CD8-positive, alpha-beta memory T cell (primary cell): ENCODE results near the gene GALNT8. TPM values are rescaled to one million over a fixed set of nuclear protein-coding genes. Genes with fewer than 3 reads are reported as not detected.

ENCODE experiments used
- CTCF ChIA-PET: fragments of 350-600 bp; sonication (Branson Sonifier 250); formaldehyde crosslinking; loops from one replicate; lab custom pipeline; 2021; ENCODE audit warnings: antibody characterized with exemption; lab: Charles Lee
- POLR2A ChIA-PET: fragments of 350-600 bp; sonication (Branson Sonifier 250); formaldehyde crosslinking; loops from one replicate; lab custom pipeline; 2021; ENCODE audit warnings: antibody characterized with exemption; lab: Charles Lee
- DNase-seq, 5 donors: peaks; one replicate each; pipeline versions ENCODE4 v3.0.0 to v3.0.0-alpha.2; 2020 to 2022; ENCODE audit warnings: mixed read lengths in 1 of 5
- H3K27ac ChIP-seq: one replicate; pipeline ENCODE4 v1.7.0; 2013; ENCODE audit warnings: low read depth, mild to moderate bottlenecking, low read length, moderate library complexity
- H3K27me3 ChIP-seq: 2 replicates; pipeline ENCODE4 v1.7.0; 2013; ENCODE audit warnings: low read length, mild to moderate bottlenecking; ENCODE audit not compliant: insufficient read depth, poor library complexity, severe bottlenecking
- H3K36me3 ChIP-seq: 2 replicates; pipeline ENCODE4 v1.7.0; 2013; ENCODE audit warnings: mild to moderate bottlenecking, low read length, moderate library complexity; ENCODE audit not compliant: insufficient read depth
- H3K4me1 ChIP-seq: 2 replicates; pipeline ENCODE4 v1.7.0; 2013; ENCODE audit warnings: mild to moderate bottlenecking, low read length, moderate library complexity; ENCODE audit not compliant: insufficient read depth
- H3K4me3 ChIP-seq: 2 replicates; pipeline ENCODE4 v1.7.0; 2013; ENCODE audit warnings: mild to moderate bottlenecking, low read length
- H3K9me3 ChIP-seq: 2 replicates; pipeline ENCODE4 v1.7.0; 2013; ENCODE audit warnings: mild to moderate bottlenecking, low read length
- H3K27ac Mint-ChIP-seq, 8 donors: one replicate each; pipeline ENCODE4 v1.8.0; 2020 to 2021; ENCODE audit warnings: mixed read lengths in 8 of 8, mild to moderate bottlenecking in 6 of 8, inconsistent platforms in 3 of 8, moderate library complexity in 3 of 8
- H3K27me3 Mint-ChIP-seq, 2 donors: one replicate each; pipeline ENCODE4 v1.8.0; 2020 to 2021; ENCODE audit warnings: mixed read lengths in 2 of 2, mild to moderate bottlenecking in 1 of 2, moderate library complexity in 1 of 2
- H3K36me3 Mint-ChIP-seq, 3 donors: one replicate each; pipeline ENCODE4 v1.8.0; 2020 to 2021; ENCODE audit warnings: mixed read lengths in 3 of 3, inconsistent platforms in 1 of 3, mild to moderate bottlenecking in 1 of 3
- H3K4me1 Mint-ChIP-seq, 3 donors: one replicate each; pipeline ENCODE4 v1.8.0; 2020 to 2021; ENCODE audit warnings: mixed read lengths in 3 of 3, inconsistent platforms in 1 of 3, mild to moderate bottlenecking in 1 of 3
- H3K4me3 Mint-ChIP-seq, 7 donors: one replicate each; pipeline ENCODE4 v1.8.0; 2020 to 2021; ENCODE audit warnings: mixed read lengths in 7 of 7, mild to moderate bottlenecking in 6 of 7, moderate library complexity in 4 of 7, inconsistent platforms in 2 of 7
- H3K9me3 Mint-ChIP-seq, 5 donors: one replicate each; pipeline ENCODE4 v1.8.0; 2020 to 2022; ENCODE audit warnings: mixed read lengths in 5 of 5, mild to moderate bottlenecking in 3 of 5, moderate library complexity in 2 of 5, inconsistent platforms in 1 of 5
- polyA plus RNA-seq: library from polyadenylated mRNA; unstranded; fragments of 300-500 nt; fragmentation: Illumina TruSeq; gene quantifications from one replicate; pipeline ENCODE4 v1.2.3, GENCODE V29; 2021
- total RNA-seq, 2 experiments: library from RNA; stranded (reverse); gene quantifications; one replicate each; pipeline ENCODE4 v1.2.3, GENCODE V29; 2021

GALNT8 gene
- total and polyA plus RNA-seq, 3 experiments from 2014 or later, result 0.20 to 3.2 (median 0.22) TPM

GRCh38 chr12:4813741-4814140 is 93.5 kb downstream of the GALNT8 start:
- Mint-ChIP-seq H3K4me1 (peaks cover 26 to 73% (median 35%) of the 10 kb centered on the region in 3 donors), H3K27me3 (peaks cover 19 to 22% of the 10 kb centered on the region in 2 donors), H3K36me3 (peaks cover 0 to 4% (median 0%) of the 10 kb centered on the region in 3 donors), H3K4me3 (no peak overlapping the region), H3K27ac (no peak overlapping the region), H3K9me3 (no peaks in the 10 kb centered on the region)
- H3K27ac ChIP-seq, result no peak overlapping the region
- no peak for DNase-seq
- no peaks in the 10 kb centered on the region for H3K27me3 ChIP-seq
- ChIA-PET POLR2A (no interaction called here), CTCF (interaction anchor here (1.5 kb wide), 2 partner anchors 42 to 44 kb away, joined by 3 to 6 read pairs; no protein-coding TSS in a partner anchor)
- no peak overlapping the region for H3K4me3 ChIP-seq
- H3K36me3 ChIP-seq, result no peaks in the 10 kb centered on the region
- H3K4me1 ChIP-seq, result peaks cover 17% of the 10 kb centered on the region
- no peaks in the 10 kb centered on the region for H3K9me3 ChIP-seq

- H3K4me1 ChIP-seq, result peaks cover 17% of the 10 kb centered on the region
- H3K27me3 Mint-ChIP-seq, result peaks cover 19% of the 10 kb centered on the region in 2 donors
- no peak overlapping the region for H3K4me3 ChIP-seq
- H3K4me3 Mint-ChIP-seq, result no peak overlapping the region
- peaks cover 0 to 4% (median 0%) of the 10 kb centered on the region in 3 donors for H3K36me3 Mint-ChIP-seq
- no peaks in the 10 kb centered on the region for H3K36me3 ChIP-seq
- H3K27ac ChIP-seq, result no peak overlapping the region
- DNase-seq, result no peak
- ChIA-PET POLR2A (no interaction called here), CTCF (interaction anchor here (1.5 kb wide), 1 partner anchor 41 kb away, joined by 6 read pairs; no protein-coding TSS in a partner anchor)
- no peaks in the 10 kb centered on the region for H3K9me3 Mint-ChIP-seq
- H3K4me1 Mint-ChIP-seq, result peaks cover 23 to 70% (median 32%) of the 10 kb centered on the region in 3 donors
- peak overlapping the region in 1 of 8 donors; percentile 47 for H3K27ac Mint-ChIP-seq
- no peaks in the 10 kb centered on the region for H3K27me3 ChIP-seq
- H3K9me3 ChIP-seq, result no peaks in the 10 kb centered on the region
These were observed 94.3 kb downstream of the GALNT8 start for GRCh38 chr12:4814485-4814884.

GRCh38 chr12:4816744-4817525 is 96.7 kb downstream of the GALNT8 start:
- ChIA-PET POLR2A (no interaction called here), CTCF (interaction anchor here (0.5 kb wide), 1 partner anchor 40 kb away, joined by 3 read pairs; no protein-coding TSS in a partner anchor)
- Mint-ChIP-seq H3K27ac (peak overlapping the region in 2 of 8 donors; percentile 11 to 40), H3K4me3 (peak overlapping the region in 2 of 7 donors; percentile 27 to 65), H3K9me3 (no peaks in the 10 kb centered on the region), H3K4me1 (peaks cover 11 to 47% (median 13%) of the 10 kb centered on the region in 3 donors), H3K27me3 (peaks cover 3 to 8% of the 10 kb centered on the region in 2 donors), H3K36me3 (peaks cover 0 to 3% (median 0%) of the 10 kb centered on the region in 3 donors)
- Histone ChIP-seq H3K9me3 (no peaks in the 10 kb centered on the region), H3K4me1 (peaks cover 17% of the 10 kb centered on the region), H3K27me3 (no peaks in the 10 kb centered on the region), H3K27ac (no peak overlapping the region), H3K36me3 (no peaks in the 10 kb centered on the region), H3K4me3 (no peak overlapping the region)
- no peak for DNase-seq

GRCh38 chr12:4817880-4818279 is 97.7 kb downstream of the GALNT8 start:
- DNase-seq, result no peak
- POLR2A ChIA-PET, result no interaction called here
- H3K27ac ChIP-seq, result no peak overlapping the region
- CTCF ChIA-PET, result no interaction called here
- H3K27me3 ChIP-seq, result no peaks in the 10 kb centered on the region
- Mint-ChIP-seq H3K27me3 (peaks cover under 1 to 8% of the 10 kb centered on the region in 2 donors), H3K4me1 (peaks cover 11 to 44% (median 13%) of the 10 kb centered on the region in 3 donors), H3K36me3 (peaks cover 0 to 3% (median 0%) of the 10 kb centered on the region in 3 donors), H3K9me3 (no peaks in the 10 kb centered on the region), H3K27ac (peak overlapping the region in 1 of 8 donors; percentile 43), H3K4me3 (peak overlapping the region in 3 of 7 donors; percentile 13 to 65 (median 32))
- H3K9me3 ChIP-seq, result no peaks in the 10 kb centered on the region
- H3K4me1 ChIP-seq, result peaks cover 17% of the 10 kb centered on the region
- H3K4me3 ChIP-seq, result no peak overlapping the region
- no peaks in the 10 kb centered on the region for H3K36me3 ChIP-seq

DNA sequence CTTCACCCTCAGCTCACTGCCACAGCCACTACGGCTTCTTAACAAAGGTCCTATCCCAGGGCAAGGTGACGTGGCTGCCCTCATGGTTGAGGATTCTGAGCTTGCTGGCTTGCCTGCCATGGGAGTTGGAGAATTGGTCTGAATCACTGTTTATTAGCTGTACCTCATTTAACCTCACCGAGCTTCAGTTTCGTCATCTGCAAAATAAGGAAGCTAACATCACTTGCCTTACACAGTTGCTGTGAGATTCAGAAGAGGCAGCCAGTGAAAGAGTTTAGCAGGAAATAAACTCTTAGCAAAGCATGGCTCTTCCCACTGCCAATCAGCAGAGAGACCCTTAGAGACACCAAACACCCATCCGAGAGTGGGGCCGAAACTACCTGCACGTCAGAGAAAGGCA is 99.5 kb downstream of the GALNT8 start:
- H3K4me3 Mint-ChIP-seq, result no peak overlapping the region
- no peaks in the 10 kb centered on the region for H3K9me3 Mint-ChIP-seq
- Histone ChIP-seq H3K27ac (no peak overlapping the region), H3K27me3 (no peaks in the 10 kb centered on the region), H3K9me3 (no peaks in the 10 kb centered on the region), H3K4me1 (peaks cover 22% of the 10 kb centered on the region), H3K36me3 (no peaks in the 10 kb centered on the region), H3K4me3 (no peak overlapping the region)
- POLR2A ChIA-PET, result no interaction called here
- CTCF ChIA-PET, result no interaction called here
- peaks cover 17 to 49% (median 19%) of the 10 kb centered on the region in 3 donors for H3K4me1 Mint-ChIP-seq
- H3K27me3 Mint-ChIP-seq, result peaks cover 0 to 8% of the 10 kb centered on the region in 2 donors
- H3K27ac Mint-ChIP-seq, result peak overlapping the region in 1 of 8 donors; percentile 78
- DNase-seq, result no peak
- H3K36me3 Mint-ChIP-seq, result peaks cover 0 to 3% (median 0%) of the 10 kb centered on the region in 3 donors

DNA sequence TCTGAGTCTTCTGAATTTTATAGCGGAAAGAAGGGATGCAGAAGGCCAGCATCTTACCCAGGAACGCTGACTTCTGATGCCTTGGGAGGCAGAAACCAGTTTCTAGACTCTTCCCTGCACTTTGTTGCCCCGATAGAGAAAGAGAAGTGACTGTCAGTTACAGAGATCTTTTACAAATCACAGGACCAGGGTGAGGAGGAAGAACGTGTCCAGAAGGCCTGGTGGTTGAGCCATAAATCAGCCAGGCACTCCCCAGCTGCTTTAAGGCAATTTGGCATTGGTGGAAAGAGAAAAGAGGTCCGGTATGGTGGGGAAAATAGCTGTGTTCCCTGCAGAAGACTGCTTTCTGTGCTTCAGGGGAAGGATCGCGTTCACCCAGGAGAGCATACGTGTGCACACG is 100.8 kb downstream of the GALNT8 start:
- no peaks in the 10 kb centered on the region for H3K27me3 ChIP-seq
- Mint-ChIP-seq H3K9me3 (no peaks in the 10 kb centered on the region), H3K4me3 (no peak overlapping the region), H3K27ac (peak overlapping the region in 1 of 8 donors; percentile 6), H3K27me3 (no peaks in the 10 kb centered on the region), H3K36me3 (no peaks in the 10 kb centered on the region), H3K4me1 (peaks cover 26 to 50% (median 32%) of the 10 kb centered on the region in 3 donors)
- no peak overlapping the region for H3K27ac ChIP-seq
- no peak overlapping the region for H3K4me3 ChIP-seq
- no peaks in the 10 kb centered on the region for H3K36me3 ChIP-seq
- ChIA-PET CTCF (no interaction called here), POLR2A (no interaction called here)
- H3K9me3 ChIP-seq, result no peaks in the 10 kb centered on the region
- DNase-seq, result no peak
- peaks cover 36% of the 10 kb centered on the region for H3K4me1 ChIP-seq

Other genes with a start within 250 kb of the GALNT8 start
- gene RAD51AP1, start 181.5 kb upstream of the GALNT8 start, total RNA-seq, result 10 to 100 TPM; 28.4 to 29.5 TPM
- 1.6 TPM for gene RAD51AP1, start 181.5 kb upstream of the GALNT8 start, polyA plus RNA-seq
- gene DYRK4, start 158.2 kb upstream of the GALNT8 start, total RNA-seq, result 10 to 100 TPM; 29.5 to 29.6 TPM
- 42.5 TPM for gene DYRK4, start 158.2 kb upstream of the GALNT8 start, polyA plus RNA-seq
- 1 to 10 TPM; 2.0 to 2.8 TPM for gene AKAP3, start 71.3 kb upstream of the GALNT8 start, total RNA-seq
- gene AKAP3, start 71.3 kb upstream of the GALNT8 start, polyA plus RNA-seq, result 1.6 TPM
- 100 to 1,000 TPM; 143 TPM for gene NDUFA9, start 71.3 kb upstream of the GALNT8 start, total RNA-seq
- gene NDUFA9, start 71.3 kb upstream of the GALNT8 start, polyA plus RNA-seq, result 135 TPM
- gene KCNA1, start 189.5 kb downstream of the GALNT8 start, total RNA-seq, result not detected
- not detected for gene KCNA1, start 189.5 kb downstream of the GALNT8 start, polyA plus RNA-seq